Measurements from ENCODE around the gene AKR1E2.

Gene AKR1E2

GRCh38 chr10:4844864-4845263, 18.9 kb downstream of the AKR1E2 start:
- DNase-seq (ENCODE audit: low read depth in 2 of 2): no peak

GRCh38 chr10:4845766-4846165, 19.8 kb downstream of the AKR1E2 start:
- no peak for DNase-seq (ENCODE audit: low read depth in 2 of 2)

- DNase-seq (ENCODE audit: low read depth in 2 of 2): no peak
These were observed 20.8 kb downstream of the AKR1E2 start for GRCh38 chr10:4846775-4847174.

- no peak for DNase-seq (ENCODE audit: low read depth in 2 of 2)
These were observed 21.8 kb downstream of the AKR1E2 start for GRCh38 chr10:4847561-4848355.

- no peak for DNase-seq (ENCODE audit: low read depth in 2 of 2)
These were observed 22.5 kb downstream of the AKR1E2 start for GRCh38 chr10:4848356-4849041.

- DNase-seq (ENCODE audit: low read depth in 2 of 2): no peak
These were observed 23.0 kb downstream of the AKR1E2 start for GRCh38 chr10:4849042-4849402.

- peak; percentile 50 to 68 for DNase-seq (ENCODE audit: low read depth in 2 of 2)
These were observed 23.7 kb downstream of the AKR1E2 start for GRCh38 chr10:4849555-4850242.

- no peak for DNase-seq (ENCODE audit: low read depth in 2 of 2)
These were observed 24.4 kb downstream of the AKR1E2 start for GRCh38 chr10:4850397-4850796.

GRCh38 chr10:4851176-4851575, 25.2 kb downstream of the AKR1E2 start:
- DNase-seq (ENCODE audit: low read depth in 2 of 2): no peak

GRCh38 chr10:4851846-4852245, 25.8 kb downstream of the AKR1E2 start:
- no peak for DNase-seq (ENCODE audit: low read depth in 2 of 2)

- no peak for DNase-seq (ENCODE audit: low read depth in 2 of 2)
These were observed 40.1 kb downstream of the AKR1E2 start for GRCh38 chr10:4865945-4866661.

- DNase-seq (ENCODE audit: low read depth in 2 of 2): no peak
These were observed 41.1 kb downstream of the AKR1E2 start for GRCh38 chr10:4867109-4867519.

GRCh38 chr10:4867520-4868356, 41.7 kb downstream of the AKR1E2 start:
- no peak for DNase-seq (ENCODE audit: low read depth in 2 of 2)

- no peak for DNase-seq (ENCODE audit: low read depth in 2 of 2)
These were observed 42.3 kb downstream of the AKR1E2 start for GRCh38 chr10:4868357-4868657.

GRCh38 chr10:4882704-4883078, 56.7 kb downstream of the AKR1E2 start:
- DNase-seq (ENCODE audit: low read depth in 2 of 2): no peak

GRCh38 chr10:4883079-4883739, 57.2 kb downstream of the AKR1E2 start:
- DNase-seq (ENCODE audit: low read depth in 2 of 2): no peak

GRCh38 chr10:4885162-4885561, 59.2 kb downstream of the AKR1E2 start:
- no peak for DNase-seq (ENCODE audit: low read depth in 2 of 2)

GRCh38 chr10:4887501-4887900, 61.5 kb downstream of the AKR1E2 start:
- no peak for DNase-seq (ENCODE audit: low read depth in 2 of 2)

GRCh38 chr10:4888236-4888635, 62.2 kb downstream of the AKR1E2 start:
- no peak for DNase-seq (ENCODE audit: low read depth in 2 of 2)

- no peak for DNase-seq (ENCODE audit: low read depth in 2 of 2)
These were observed 64.0 kb downstream of the AKR1E2 start for GRCh38 chr10:4889959-4890358.

GRCh38 chr10:4892681-4893080, 66.7 kb downstream of the AKR1E2 start:
- no peak for DNase-seq (ENCODE audit: low read depth in 2 of 2)

All from activated CD8-positive, alpha-beta memory T cell treated with anti-CD3 and anti-CD28 coated beads for 4 hours (primary cell).